OCI-LY1 (cell line): ENCODE data around the gene OLFML1.

ENCODE experiments used
- H2AFZ ChIP-seq: fragments of 200-600 bp; sonication (generic), shearing (Covaris generic); 2 replicates; pipeline ENCODE4 v1.6.0; 2014; ENCODE audit warnings: antibody characterized with exemption, mild to moderate bottlenecking, low read length
- H3F3A ChIP-seq: fragments of 200-600 bp; sonication (generic), shearing (Covaris generic); 2 replicates; pipeline ENCODE4 v1.6.0; 2014; ENCODE audit warnings: mild to moderate bottlenecking, antibody characterized with exemption, low read length, moderate library complexity; ENCODE audit not compliant: insufficient read depth
- H3K27ac ChIP-seq: fragments of 200-600 bp; sonication (generic); 2 replicates; pipeline ENCODE4 v1.5.1; 2014; ENCODE audit warnings: low read length, mixed run types, mild to moderate bottlenecking, low read depth; ENCODE audit not compliant: poor library complexity, severe bottlenecking
- H3K27me3 ChIP-seq: fragments of 200-600 bp; sonication (generic); 2 replicates; pipeline ENCODE4 v1.6.0; 2014; ENCODE audit warnings: antibody characterized with exemption, mild to moderate bottlenecking, low read length, moderate library complexity; ENCODE audit not compliant: insufficient read depth
- H3K36me3 ChIP-seq: fragments of 200-600 bp; sonication (generic); 2 replicates; pipeline ENCODE4 v1.6.1; 2014; ENCODE audit warnings: mild to moderate bottlenecking, antibody characterized with exemption, low read length, moderate library complexity, mixed read lengths; ENCODE audit not compliant: insufficient read depth
- H3K4me1 ChIP-seq: fragments of 200-600 bp; sonication (generic); 2 replicates; pipeline ENCODE4 v1.5.1; 2014; ENCODE audit warnings: mild to moderate bottlenecking, low read length, moderate library complexity; ENCODE audit not compliant: insufficient read depth, severe bottlenecking
- H3K4me2 ChIP-seq: fragments of 200-600 bp; sonication (generic), shearing (Covaris generic); 2 replicates; pipeline ENCODE4 v1.6.1; 2014; ENCODE audit warnings: low read length
- H3K4me3 ChIP-seq: fragments of 200-600 bp; sonication (generic); 2 replicates; pipeline ENCODE4 v1.5.1; 2014; ENCODE audit warnings: low read length, low read depth, mild to moderate bottlenecking, mixed read lengths; ENCODE audit not compliant: poor library complexity, severe bottlenecking
- H3K79me2 ChIP-seq: fragments of 200-600 bp; shearing (Covaris generic); 2 replicates; pipeline ENCODE4 v1.6.1; 2016; ENCODE audit warnings: mixed run types, low read length, mixed read lengths; ENCODE audit not compliant: insufficient read depth
- H3K9ac ChIP-seq: fragments of 200-600 bp; sonication (generic), shearing (Covaris generic); 2 replicates; pipeline ENCODE4 v1.6.1; 2014; ENCODE audit warnings: mild to moderate bottlenecking, low read length, mixed read lengths
- H3K9me2 ChIP-seq: fragments of 200-600 bp; sonication (generic), shearing (Covaris generic); 2 replicates; pipeline ENCODE4 v1.6.1; 2014; ENCODE audit warnings: low read depth, mild to moderate bottlenecking, low read length, mixed read lengths
- H3K9me3 ChIP-seq: fragments of 200-600 bp; shearing (Covaris generic); 2 replicates; pipeline ENCODE4 v1.6.1; 2014; ENCODE audit warnings: low read length, mixed read lengths
- H4K20me1 ChIP-seq: fragments of 200-600 bp; sonication (generic), shearing (Covaris generic); 2 replicates; pipeline ENCODE4 v1.6.0; 2016; ENCODE audit warnings: mild to moderate bottlenecking, low read length; ENCODE audit not compliant: insufficient read depth
- CTCF ChIP-seq: fragments of 200-600 bp; sonication (generic), shearing (Covaris generic); IDR thresholded peaks from 2 replicates; pipeline ENCODE4 v1.5.1; 2017; ENCODE audit warnings: mild to moderate bottlenecking, antibody characterized with exemption, low read length, moderate library complexity, mixed read lengths
- EZH2 ChIP-seq: fragments of 200-600 bp; sonication (generic), shearing (Covaris generic); IDR thresholded peaks from 2 replicates; pipeline ENCODE4 v1.8.0; 2017; ENCODE audit warnings: borderline replicate concordance, mixed run types, mild to moderate bottlenecking, antibody characterized with exemption, low read length, moderate library complexity, mixed read lengths

Gene OLFML1

GRCh38 chr11:7469351-7469865 lies 15.9 kb upstream of the OLFML1 start:
- Histone ChIP-seq H3K9me2 (no peaks in the 10 kb centered on the region), H3F3A (no peaks in the 10 kb centered on the region), H3K4me2 (no peak overlapping the region), H3K79me2 (no peaks in the 10 kb centered on the region), H3K4me1 (no peaks in the 10 kb centered on the region), H3K9me3 (no peaks in the 10 kb centered on the region), H3K27ac (no peak overlapping the region), H4K20me1 (no peaks in the 10 kb centered on the region), H2AFZ (no peak overlapping the region), H3K27me3 (0 out of 2 replicates have a peak, but pooled peaks cover 4% of the 10 kb centered on the region), H3K9ac (no peak overlapping the region), H3K4me3 (no peak overlapping the region), H3K36me3 (no peaks in the 10 kb centered on the region)
- TF ChIP-seq EZH2 (no peak), CTCF (no peak)

- Histone ChIP-seq H3K9ac (no peak overlapping the region), H3K27me3 (0 out of 2 replicates have a peak, but pooled peaks cover 4% of the 10 kb centered on the region), H3K79me2 (no peaks in the 10 kb centered on the region), H3K4me3 (no peak overlapping the region), H3K36me3 (no peaks in the 10 kb centered on the region), H2AFZ (no peak overlapping the region), H3K9me3 (no peaks in the 10 kb centered on the region), H3K27ac (no peak overlapping the region), H4K20me1 (no peaks in the 10 kb centered on the region), H3K4me2 (no peak overlapping the region), H3K4me1 (no peaks in the 10 kb centered on the region), H3K9me2 (no peaks in the 10 kb centered on the region), H3F3A (no peaks in the 10 kb centered on the region)
- TF ChIP-seq CTCF = no peak
- no peak for TF ChIP-seq EZH2
Measured at GRCh38 chr11:7471071-7471470, 14.2 kb upstream of the OLFML1 start.

- H3F3A ChIP-seq = no peaks in the 10 kb centered on the region
- 0 out of 2 replicates have a peak, but pooled peaks cover 4% of the 10 kb centered on the region for H3K27me3 ChIP-seq
- H3K9me3 ChIP-seq = no peaks in the 10 kb centered on the region
- no peaks in the 10 kb centered on the region for H3K9me2 ChIP-seq
- H3K36me3 ChIP-seq = no peaks in the 10 kb centered on the region
- H4K20me1 ChIP-seq = no peaks in the 10 kb centered on the region
- TF ChIP-seq EZH2 (no peak), CTCF (no peak)
- no peaks in the 10 kb centered on the region for H3K4me1 ChIP-seq
- no peak overlapping the region for H3K9ac ChIP-seq
- H3K4me2 ChIP-seq = no peak overlapping the region
- H3K4me3 ChIP-seq = no peak overlapping the region
- H3K27ac ChIP-seq = no peak overlapping the region
- H2AFZ ChIP-seq = no peak overlapping the region
- H3K79me2 ChIP-seq = no peaks in the 10 kb centered on the region
Measured at GRCh38 chr11:7473717-7474116, 11.6 kb upstream of the OLFML1 start.
